HG03064 (cell line): Measurements from ENCODE around the gene NAGS.
"Not testable (repeated sequence)": the region's sequence is repeated elsewhere in the genome, so short reads cannot be mapped to it uniquely, and the experiment has no call there.

ENCODE experiments used
- ATAC-seq: cut with Tn5 transposase; IDR thresholded peaks from one replicate; pipeline ENCODE4 v1.9.1; 2021; ENCODE audit warnings: low read depth; ENCODE audit not compliant: unreplicated experiment

The NAGS gene

GRCh38 chr17:44006272-44006597, 1.8 kb downstream of the NAGS start:
- ATAC-seq: no peak

GRCh38 chr17:44006598-44007345, 2.4 kb downstream of the NAGS start:
- no peak for ATAC-seq

GRCh38 chr17:44007346-44008204, 3.2 kb downstream of the NAGS start:
- ATAC-seq: no peak

GRCh38 chr17:44008205-44008909, 3.9 kb downstream of the NAGS start:
- no peak for ATAC-seq

- ATAC-seq: no peak
Measured at GRCh38 chr17:44010966-44011647, 6.7 kb downstream of the NAGS start.

- ATAC-seq: no peak
Measured at GRCh38 chr17:44011876-44012275, 7.5 kb downstream of the NAGS start.

- ATAC-seq: no peak
Measured at GRCh38 chr17:44012391-44012790, 8.0 kb downstream of the NAGS start.

- ATAC-seq: no peak
Measured at GRCh38 chr17:44012874-44013273, 8.5 kb downstream of the NAGS start.

- no peak for ATAC-seq
Measured at GRCh38 chr17:44014133-44014436, 9.7 kb downstream of the NAGS start.

GRCh38 chr17:44014437-44015172, 10.2 kb downstream of the NAGS start, which contains the start of gene TMEM101:
Gene TMEM101, minus strand, starts transcription at chr17:44014963. Its CDS starts 11 bp downstream, at chr17:44014952.
- peak; percentile 87 for ATAC-seq

GRCh38 chr17:44021227-44021626, 16.8 kb downstream of the NAGS start:
- not testable (repeated sequence) for ATAC-seq

- ATAC-seq: no peak
Measured at GRCh38 chr17:44022246-44022645, 17.8 kb downstream of the NAGS start.

- no peak for ATAC-seq
Measured at GRCh38 chr17:44023545-44024270, 19.3 kb downstream of the NAGS start.

GRCh38 chr17:44024271-44024663, 19.8 kb downstream of the NAGS start:
- ATAC-seq: no peak

GRCh38 chr17:44024853-44025252, 20.4 kb downstream of the NAGS start:
- no peak for ATAC-seq

- no peak for ATAC-seq
Measured at GRCh38 chr17:44029736-44030135, 25.3 kb downstream of the NAGS start.

- ATAC-seq: no peak
Measured at GRCh38 chr17:44030482-44030881, 26.1 kb downstream of the NAGS start.

GRCh38 chr17:44033861-44034408, 29.5 kb downstream of the NAGS start:
- ATAC-seq: no peak

- ATAC-seq: not testable (repeated sequence)
Measured at GRCh38 chr17:44034688-44035087, 30.3 kb downstream of the NAGS start.
